H1 (cell line): Measurements from ENCODE around the gene NPFF.

Source experiments
- CREB1 ChIP-seq: IDR thresholded peaks from 2 replicates; pipeline ENCODE4 v1.6.1; 2012; ENCODE audit warnings: inconsistent platforms
- CTCF ChIP-seq, 3 experiments: IDR thresholded peaks; 1 replicate in 2 of 3; 2 replicates in 1 of 3; pipeline versions ENCODE4 v1.5.1 to v1.6.1; 2011; ENCODE audit warnings: low read length in 3 of 3, mild to moderate bottlenecking in 3 of 3, inconsistent platforms in 2 of 3, low read depth in 1 of 3, moderate library complexity in 1 of 3; ENCODE audit not compliant: insufficient read depth in 1 of 3; ENCODE audit errors: control extremely low read depth in 1 of 3
- EP300 ChIP-seq, 2 experiments: IDR thresholded peaks; 1 replicate in 1 of 2; 2 replicates in 1 of 2; pipeline ENCODE4 v1.6.1; 2011 to 2012; ENCODE audit warnings: low read depth in 2 of 2, low read length in 2 of 2, mild to moderate bottlenecking in 2 of 2, borderline replicate concordance in 1 of 2, inconsistent platforms in 1 of 2, moderate library complexity in 1 of 2
- EZH2 ChIP-seq: fragments of 200-600 bp; sonication (generic); IDR thresholded peaks from 2 replicates; pipeline ENCODE4 v1.7.1; 2012; ENCODE audit warnings: low read depth, mild to moderate bottlenecking, moderate library complexity, low read length, inconsistent platforms; ENCODE audit not compliant: severe bottlenecking
- HDAC2 ChIP-seq, 2 experiments: fragments of 300-600 bp in 1 of 2; sonication (generic) in 1 of 2; IDR thresholded peaks; 2 replicates each; pipeline ENCODE4 v1.6.1; 2011 to 2012; ENCODE audit warnings: low read depth in 2 of 2, low read length in 2 of 2, mild to moderate bottlenecking in 2 of 2, moderate library complexity in 2 of 2, borderline replicate concordance in 1 of 2, inconsistent platforms in 1 of 2
- POLR2A ChIP-seq, 2 experiments: IDR thresholded peaks; 1 replicate in 1 of 2; 2 replicates in 1 of 2; pipeline ENCODE4 v1.6.1; 2011; ENCODE audit warnings: low read depth in 2 of 2, low read length in 2 of 2, mild to moderate bottlenecking in 2 of 2; ENCODE audit errors: control extremely low read depth in 1 of 2
- RXRA ChIP-seq: IDR thresholded peaks from 2 replicates; pipeline ENCODE4 v1.6.1; 2011; ENCODE audit warnings: low read depth, mild to moderate bottlenecking, low read length, moderate library complexity; ENCODE audit not compliant: insufficient read depth
- ZNF274 ChIP-seq: IDR thresholded peaks from 2 replicates; pipeline ENCODE4 v1.7.0; 2012; ENCODE audit warnings: low read length, borderline replicate concordance; ENCODE audit errors: extremely low read depth

GRCh38 chr12:53536962-53537361 is 29.7 kb upstream of the NPFF start:
- no peak for TF ChIP-seq CTCF (IDR thresholded peaks at IDR 0.05; ENCODE audit: control extremely low read depth in 1 of 3, insufficient read depth in 1 of 3, low read depth in 1 of 3, low read length in 3 of 3)
- no peak for TF ChIP-seq CREB1
- no peak for TF ChIP-seq POLR2A (IDR thresholded peaks at IDR 0.05; ENCODE audit: control extremely low read depth in 1 of 2, low read depth in 2 of 2, low read length in 2 of 2)
- no peak for TF ChIP-seq ZNF274
- no peak for TF ChIP-seq RXRA
- TF ChIP-seq EP300 (IDR thresholded peaks at IDR 0.05; ENCODE audit: borderline replicate concordance in 1 of 2, low read depth in 2 of 2, low read length in 2 of 2), result no peak
- no peak for TF ChIP-seq HDAC2 (IDR thresholded peaks at IDR 0.05; ENCODE audit: borderline replicate concordance in 1 of 2, low read depth in 2 of 2, low read length in 2 of 2)
- TF ChIP-seq EZH2, result no peak
